DLD1 (cell line): ENCODE data around the gene IGF1.

Experiments used
- in situ Hi-C: cut with HindIII; loops from 2 replicates; pipeline ENCODE4 v1.10.0; 2017; ENCODE audit warnings: low sequenced_read_pairs

Gene IGF1

DNA sequence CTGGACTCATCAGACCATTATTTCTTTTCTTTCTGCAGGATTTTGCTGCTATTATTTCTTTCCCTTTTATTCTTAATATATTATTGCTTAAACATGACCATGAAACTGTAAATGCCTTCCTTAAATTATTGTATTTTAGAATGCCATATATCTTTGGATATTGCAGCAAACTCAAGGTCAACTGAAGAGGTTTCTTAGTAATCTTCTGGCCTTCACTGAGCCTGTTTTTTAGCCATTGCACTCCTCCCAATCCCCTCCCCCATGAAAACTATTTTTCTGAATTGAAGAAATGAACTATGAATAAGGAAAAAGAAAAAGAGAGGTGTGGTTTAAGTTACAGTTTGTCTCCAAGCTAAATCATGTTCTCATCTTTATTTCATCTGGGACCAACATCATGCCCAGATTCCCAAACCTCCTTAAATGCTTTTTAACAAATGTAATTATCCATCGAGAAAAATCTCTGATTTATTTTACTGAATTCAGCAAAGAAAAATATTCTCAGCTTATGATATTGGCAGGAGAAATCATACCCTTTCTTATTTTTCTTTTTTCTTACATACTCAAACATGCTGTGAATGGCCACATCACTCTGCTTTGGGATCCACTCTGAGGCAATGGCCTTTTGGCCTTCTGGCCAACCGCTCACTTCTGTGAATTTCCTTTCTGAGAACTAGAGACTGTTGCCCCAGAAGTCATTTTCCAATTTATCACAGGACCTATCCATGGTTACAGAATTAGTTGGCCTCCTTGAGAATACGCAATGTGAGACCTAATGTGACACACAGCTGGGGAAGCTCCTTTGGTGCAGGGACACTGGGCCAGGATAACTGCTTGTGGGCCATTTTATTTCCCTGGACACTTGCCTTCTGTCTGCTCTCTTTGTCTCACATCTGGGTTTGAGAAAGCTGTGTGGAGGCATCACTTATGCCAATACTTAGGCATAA lies 50.9 kb downstream of the IGF1 start:
- in situ Hi-C loops, result no loop called here

DNA sequence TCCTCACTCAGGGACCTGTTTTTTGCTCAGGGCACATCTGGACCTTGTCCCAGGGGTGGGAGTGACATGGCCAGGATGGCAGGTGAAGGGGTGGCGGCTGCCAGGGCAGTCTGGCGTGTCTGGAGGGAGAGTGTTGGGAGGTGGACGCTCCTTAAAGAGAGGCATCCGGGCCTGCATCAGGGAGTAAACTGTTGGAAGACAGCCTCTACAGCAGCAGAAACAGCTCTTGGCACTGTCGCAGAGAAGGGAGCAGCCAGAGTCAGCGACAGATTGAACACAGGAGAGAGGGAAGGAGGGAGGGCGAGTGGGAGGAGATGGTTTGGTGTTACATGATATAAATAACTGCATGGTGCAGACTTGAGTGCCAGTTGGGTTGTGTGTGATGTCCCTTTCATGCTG lies 52.8 kb downstream of the IGF1 start:
- in situ Hi-C loops, result no loop called here

DNA sequence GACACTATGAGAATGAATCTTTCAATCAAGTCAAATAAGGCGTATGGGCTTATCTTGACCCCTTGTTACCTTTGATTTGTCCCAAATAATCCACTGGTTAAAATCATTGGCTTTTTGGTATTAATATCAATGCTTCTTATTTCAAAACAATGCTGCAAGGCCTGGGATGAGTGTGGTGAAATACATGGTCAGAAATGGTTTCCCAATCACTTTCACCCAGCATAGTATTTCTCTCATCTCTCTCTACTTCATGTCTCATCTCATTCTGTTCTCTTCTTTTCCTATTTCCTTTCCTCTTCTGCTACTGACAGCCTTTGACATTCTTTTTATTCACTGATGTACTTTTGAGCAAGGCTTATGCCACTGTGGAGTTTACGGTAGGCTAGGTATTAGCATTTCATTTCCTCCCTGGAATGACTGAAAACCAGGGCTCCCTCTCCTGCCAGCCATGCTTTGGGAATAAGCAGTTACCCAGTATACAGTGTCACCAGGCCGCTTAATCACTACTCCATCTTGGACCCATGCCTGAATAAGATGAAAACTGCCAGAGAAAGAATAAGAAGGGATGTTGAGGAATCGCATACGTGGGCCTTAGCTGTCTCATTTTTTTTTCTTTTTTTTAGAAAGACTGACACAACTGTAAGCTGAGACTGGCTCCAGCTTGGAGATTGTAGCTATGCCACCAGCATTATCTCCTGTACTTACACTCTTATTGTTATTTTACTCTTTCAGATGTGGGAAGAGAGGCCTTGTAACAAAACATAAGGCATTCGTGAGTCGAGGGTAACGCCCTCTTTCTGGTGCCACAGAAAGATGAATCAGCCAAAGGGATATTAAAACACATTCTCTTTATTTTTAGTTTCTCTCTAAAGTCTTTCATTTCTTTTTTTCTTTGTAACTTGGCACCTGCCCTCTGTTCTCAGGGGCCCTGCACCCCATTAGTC lies 53.5 kb downstream of the IGF1 start:
- in situ Hi-C loops, result no loop called here

DNA sequence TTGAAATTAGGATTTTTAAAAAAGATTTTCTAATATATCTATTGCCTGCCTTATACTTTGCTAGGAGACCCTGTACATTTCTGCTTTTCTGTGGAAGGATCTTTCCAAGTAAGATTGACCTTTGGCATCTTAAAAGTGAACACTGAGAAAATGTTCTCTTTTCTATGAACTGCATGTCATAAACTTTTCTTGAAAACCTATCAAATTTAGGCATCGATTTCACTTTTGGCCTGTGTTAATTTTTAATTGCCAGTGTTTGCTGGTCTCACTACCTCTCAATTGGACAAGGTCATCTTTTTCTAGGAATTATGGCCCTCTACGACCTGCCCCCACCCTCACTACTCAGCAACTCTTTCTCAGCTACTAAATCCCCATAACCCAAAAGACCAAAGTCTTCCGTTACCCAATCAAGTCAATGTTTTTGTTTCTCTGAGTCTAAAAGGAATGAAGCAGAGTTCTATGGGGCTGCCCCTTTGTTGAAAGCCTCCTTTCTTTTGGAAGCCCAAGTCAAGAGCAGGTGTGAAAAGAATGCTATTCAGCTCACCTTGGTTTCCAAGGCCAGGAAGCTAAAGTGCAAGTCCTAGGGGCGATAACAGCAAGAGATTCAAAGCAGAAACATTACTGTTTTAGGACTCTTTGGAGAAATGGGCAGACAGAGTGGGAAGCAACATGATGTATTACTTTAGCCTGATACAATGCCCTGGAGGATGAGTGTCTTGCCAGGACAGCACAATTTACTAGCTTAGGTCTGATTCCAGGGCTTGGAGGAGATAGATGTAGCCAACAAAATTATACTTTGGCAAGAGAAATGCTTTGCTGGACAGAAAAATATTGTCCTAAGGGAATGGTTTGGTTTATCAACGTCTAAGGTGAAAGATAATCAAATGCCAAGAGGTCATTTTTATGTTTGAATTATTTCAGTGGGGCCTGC lies 55.0 kb downstream of the IGF1 start:
- in situ Hi-C loops, result no loop called here

DNA sequence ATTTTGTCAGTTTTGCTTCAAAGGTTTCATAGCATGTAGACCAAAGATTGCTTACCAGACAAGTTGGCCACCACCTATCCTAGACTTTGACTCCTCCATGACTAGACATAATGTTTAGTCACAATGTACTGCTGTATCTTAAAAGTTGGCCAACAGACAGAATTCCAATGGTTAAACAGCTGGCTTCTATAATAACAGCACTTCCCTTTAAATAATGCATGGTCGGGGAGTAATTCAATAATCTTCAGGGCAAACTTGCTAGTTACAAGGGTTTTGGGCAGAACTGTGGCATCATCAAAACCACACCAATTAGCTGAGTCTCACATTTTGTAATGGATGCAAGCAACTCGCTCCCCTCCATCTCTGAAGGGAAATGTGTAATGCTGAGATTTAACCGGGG lies 56.9 kb downstream of the IGF1 start:
- in situ Hi-C loops, result no loop called here

- in situ Hi-C loops, result no loop called here
Measured at GRCh38 chr12:102421802-102422583, 58.4 kb downstream of the IGF1 start.

DNA sequence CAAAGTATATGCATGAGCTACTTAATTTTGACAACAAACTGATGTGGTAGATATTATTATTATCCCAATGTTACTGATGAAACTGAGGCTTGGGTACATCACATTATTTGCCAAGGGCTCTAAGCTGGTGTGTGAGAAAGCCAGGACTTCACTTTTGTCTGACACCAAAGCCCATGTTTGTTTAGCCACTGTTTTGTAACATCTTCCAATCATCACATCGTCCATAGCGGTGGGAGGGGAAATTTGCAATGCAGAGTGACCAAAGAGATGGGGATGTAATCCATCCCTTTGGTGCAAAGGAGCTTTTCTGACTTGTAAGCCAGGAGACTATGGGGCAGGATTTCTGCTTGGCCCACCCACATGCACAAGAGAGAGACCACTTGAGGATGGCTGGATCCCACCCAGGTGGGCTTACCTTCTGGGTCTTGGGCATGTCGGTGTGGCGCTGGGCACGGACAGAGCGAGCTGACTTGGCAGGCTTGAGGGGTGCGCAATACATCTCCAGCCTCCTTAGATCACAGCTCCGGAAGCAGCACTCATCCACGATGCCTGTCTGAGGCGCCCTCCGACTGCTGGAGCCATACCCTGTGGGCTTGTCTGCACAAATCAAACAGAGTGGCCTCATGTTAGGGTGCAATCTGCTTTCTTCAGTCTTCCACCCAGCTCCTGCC lies 61.1 kb downstream of the IGF1 start:
- in situ Hi-C loops, result no loop called here

DNA sequence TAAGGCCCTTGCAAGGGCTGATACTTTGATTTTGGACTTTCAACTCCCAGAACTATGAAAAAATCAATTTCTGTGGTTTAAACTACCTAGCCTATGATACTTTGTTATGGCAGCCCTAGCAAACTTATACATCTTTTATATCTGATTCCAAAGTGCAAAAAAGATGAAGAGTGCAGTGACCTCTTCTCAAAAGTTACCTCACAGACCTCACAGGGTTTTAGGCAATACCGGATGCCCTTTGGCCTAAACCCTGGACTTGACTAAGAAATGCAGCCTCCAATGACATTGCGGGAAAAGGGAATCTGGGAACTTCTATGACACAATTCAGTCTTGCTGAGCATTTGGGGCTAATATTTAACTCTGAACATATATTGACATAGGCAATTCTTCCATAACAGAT lies 63.3 kb downstream of the IGF1 start:
- in situ Hi-C loops, result no loop called here

GRCh38 chr12:102415515-102415914 lies 64.8 kb downstream of the IGF1 start:
- in situ Hi-C loops, result no loop called here

DNA sequence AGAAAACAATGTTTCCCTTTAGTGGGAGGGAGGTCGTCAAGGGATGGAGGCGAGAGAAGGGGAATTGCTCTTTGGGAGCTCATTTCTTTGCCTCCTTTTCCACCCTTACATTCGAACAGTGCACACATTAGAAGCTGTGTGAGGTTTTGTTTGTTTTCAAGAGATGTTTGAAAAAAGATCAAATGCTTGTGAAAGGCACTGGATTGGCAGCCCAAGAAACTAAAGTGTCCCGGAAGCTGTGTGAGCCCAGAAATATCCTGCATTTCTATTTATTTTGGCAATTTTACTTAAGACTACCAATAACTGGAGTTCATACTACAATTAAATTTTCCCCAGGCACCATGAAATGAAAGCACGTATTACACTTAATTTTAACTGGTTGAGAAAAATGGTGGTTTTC lies 67.0 kb downstream of the IGF1 start:
- in situ Hi-C loops, result no loop called here

- in situ Hi-C loops, result no loop called here
Measured at GRCh38 chr12:102410511-102410910, 69.9 kb downstream of the IGF1 start.

DNA sequence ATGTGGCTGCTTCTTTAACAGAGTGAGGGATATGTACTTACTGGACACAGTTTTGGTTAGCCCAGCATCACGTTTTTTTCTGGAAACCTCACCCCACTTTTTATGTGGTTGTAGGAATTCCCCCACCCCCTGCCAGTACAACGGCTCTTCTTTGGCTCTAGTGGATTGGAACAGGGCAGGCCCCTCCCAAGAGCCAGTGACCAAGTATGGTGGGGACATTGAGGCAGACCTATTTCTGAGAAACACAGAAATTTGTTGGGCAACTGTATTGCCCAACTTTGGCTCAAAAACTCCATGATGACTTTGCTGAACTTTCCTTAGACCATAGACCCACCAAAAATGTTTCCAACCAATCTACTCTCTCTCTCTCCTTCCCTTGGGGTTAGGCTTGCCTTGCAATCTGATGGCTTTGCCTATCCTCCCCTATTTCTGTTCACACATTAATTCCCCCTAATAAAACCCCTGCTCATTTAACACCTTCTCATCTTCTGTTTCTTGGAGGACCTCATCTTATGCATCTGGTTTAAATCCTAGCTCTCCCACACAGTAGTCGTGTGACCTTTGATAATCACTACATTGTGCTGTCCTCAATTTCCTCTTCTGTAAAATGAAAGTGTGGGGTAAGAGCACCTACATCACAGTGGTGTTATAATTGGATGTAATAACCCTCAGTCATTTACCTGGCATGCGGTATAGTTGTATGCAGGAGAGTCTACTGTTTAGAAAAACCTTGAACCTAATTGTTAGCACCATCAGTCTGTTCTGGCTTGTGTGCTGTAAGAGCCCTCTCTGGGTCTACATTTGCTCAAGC lies 71.7 kb downstream of the IGF1 start:
- in situ Hi-C loops, result no loop called here

- in situ Hi-C loops, result no loop called here
Measured at GRCh38 chr12:102407776-102408486, 72.4 kb downstream of the IGF1 start.

GRCh38 chr12:102406033-102406584 lies 74.3 kb downstream of the IGF1 start:
- in situ Hi-C loops, result no loop called here

DNA sequence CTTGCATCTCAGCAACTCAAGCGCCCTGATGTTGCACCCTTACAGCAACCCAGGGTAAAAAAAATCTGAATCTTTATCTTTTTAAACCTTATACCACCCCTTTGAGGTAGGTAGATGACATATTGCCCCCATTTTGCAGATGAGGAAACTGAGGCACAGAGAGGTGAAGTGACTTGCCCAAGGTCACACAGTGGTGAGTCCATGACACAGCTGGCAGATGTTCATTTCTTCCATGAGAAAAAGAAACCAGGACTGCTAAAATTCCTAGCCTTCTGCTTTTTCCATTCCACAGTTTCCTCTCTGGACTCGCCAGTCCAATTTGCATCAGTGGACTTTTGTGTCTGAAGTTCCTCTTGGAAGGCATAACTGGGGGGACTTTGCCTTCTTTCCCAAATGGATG lies 79.3 kb downstream of the IGF1 start:
- in situ Hi-C loops, result no loop called here

- in situ Hi-C loops, result no loop called here
Measured at GRCh38 chr12:102399653-102400052, 80.7 kb downstream of the IGF1 start.

GRCh38 chr12:102396276-102396675 lies 84.1 kb downstream of the IGF1 start:
- in situ Hi-C loops, result no loop called here

GRCh38 chr12:102394200-102394599 lies 86.2 kb downstream of the IGF1 start:
- in situ Hi-C loops, result no loop called here
